Endothelial cell of umbilical vein (primary cell): ENCODE measurements around the gene FOXD2.

ENCODE experiments used
- CTCF ChIP-seq, 2 donors: IDR thresholded peaks; 1 replicate in 1 of 2; 2 replicates in 1 of 2; pipeline ENCODE4 v1.5.1; 2011; ENCODE audit warnings: low read length in 2 of 2, mild to moderate bottlenecking in 2 of 2, moderate library complexity in 2 of 2, control low read depth in 1 of 2, inconsistent platforms in 1 of 2, low read depth in 1 of 2; ENCODE audit not compliant: insufficient read depth in 1 of 2; ENCODE audit errors: extremely low read depth in 1 of 2
- POLR2A ChIP-seq: IDR thresholded peaks from 2 replicates; pipeline ENCODE4 v1.6.1; 2012; ENCODE audit warnings: low read depth, mild to moderate bottlenecking, control low read depth, low read length

- TF ChIP-seq CTCF (IDR thresholded peaks at IDR 0.05; ENCODE audit: extremely low read depth in 1 of 2, insufficient read depth in 1 of 2, low read depth in 1 of 2, low read length in 2 of 2): no peak
- no peak for TF ChIP-seq POLR2A
Observed at GRCh38 chr1:47460040-47460439, 22.2 kb downstream of the FOXD2 start.
